H1 (cell line): ENCODE data around the gene SGCB.

Source experiments
- GTF2F1 ChIP-seq: IDR thresholded peaks from 2 replicates; pipeline ENCODE4 v1.6.1; 2012; ENCODE audit warnings: low read depth, low read length, improper control_type of control experiment, borderline replicate concordance
- SAP30 ChIP-seq: fragments of 300-600 bp; sonication (generic); IDR thresholded peaks from 2 replicates; pipeline ENCODE4 v1.7.1; 2012; ENCODE audit warnings: low read length, moderate library complexity, mild to moderate bottlenecking, inconsistent platforms; ENCODE audit not compliant: insufficient read depth, insufficient replicate concordance
- SIRT6 ChIP-seq: IDR thresholded peaks from one replicate; pipeline ENCODE4 v1.7.1; 2012; ENCODE audit warnings: low read length, inconsistent platforms

GRCh38 chr4:52058275-52058674, 20.2 kb upstream of the SGCB start:
- TF ChIP-seq SIRT6 (no peak), GTF2F1 (no peak), SAP30 (no peak)
